Measurements from ENCODE around the gene RPS26.
"Not testable (repeated sequence)": the region's sequence is repeated elsewhere in the genome, so short reads cannot be mapped to it uniquely, and the experiment has no call there.

The RPS26 gene

DNA sequence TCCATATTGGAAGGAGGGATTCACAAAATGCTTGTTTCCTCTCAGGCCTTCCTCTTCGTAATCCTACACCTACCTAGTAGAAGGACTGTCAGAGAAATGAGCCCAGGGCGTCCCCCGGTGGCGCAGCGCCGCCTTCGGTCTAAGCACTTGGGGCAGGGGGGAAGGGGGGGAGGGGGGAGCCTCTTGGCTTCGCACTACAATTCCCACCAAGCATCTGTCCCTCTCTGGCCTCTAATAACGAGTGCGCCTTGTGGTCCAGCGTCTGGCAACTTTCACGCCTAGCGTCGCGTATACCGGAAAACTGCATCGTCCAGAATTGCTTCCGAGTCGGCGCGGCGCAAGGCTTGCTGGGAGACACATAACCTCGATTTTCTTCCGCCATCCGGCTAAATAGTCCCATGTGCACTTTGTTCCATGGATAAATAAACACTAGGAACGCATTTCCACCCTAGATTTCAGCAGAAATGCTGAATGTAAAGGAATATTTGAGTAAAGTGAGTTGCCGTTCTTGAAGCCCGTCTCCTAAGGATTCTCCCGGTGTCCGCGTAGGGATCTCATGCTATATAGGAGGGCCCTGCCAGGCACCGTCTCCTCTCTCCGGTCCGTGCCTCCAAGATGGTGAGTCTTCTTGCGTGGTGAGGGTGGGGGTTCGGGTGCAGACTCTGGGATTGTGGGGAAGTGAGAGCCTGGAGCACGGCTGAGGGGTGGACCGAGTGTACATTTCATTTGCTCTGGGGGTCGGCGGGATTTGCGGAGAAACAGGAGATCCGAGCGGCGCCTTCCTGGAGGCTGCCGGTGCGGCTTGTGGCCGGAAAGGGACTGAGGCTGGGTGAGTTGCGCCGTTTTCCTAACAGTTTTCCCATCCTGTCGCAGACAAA, at the start of gene RPS26:
RPS26 (plus strand) TSS at position 367 of the 878 bp plus-strand sequence; CDS start at position 616, 249 bp downstream.
- DNase-seq: peak; percentile 99

GRCh38 chr12:55993230-55993853, 48.4 kb upstream of the RPS26 start:
- DNase-seq: no peak

- no peak for DNase-seq
These were observed 46.4 kb upstream of the RPS26 start for GRCh38 chr12:55995366-55995765.

DNA sequence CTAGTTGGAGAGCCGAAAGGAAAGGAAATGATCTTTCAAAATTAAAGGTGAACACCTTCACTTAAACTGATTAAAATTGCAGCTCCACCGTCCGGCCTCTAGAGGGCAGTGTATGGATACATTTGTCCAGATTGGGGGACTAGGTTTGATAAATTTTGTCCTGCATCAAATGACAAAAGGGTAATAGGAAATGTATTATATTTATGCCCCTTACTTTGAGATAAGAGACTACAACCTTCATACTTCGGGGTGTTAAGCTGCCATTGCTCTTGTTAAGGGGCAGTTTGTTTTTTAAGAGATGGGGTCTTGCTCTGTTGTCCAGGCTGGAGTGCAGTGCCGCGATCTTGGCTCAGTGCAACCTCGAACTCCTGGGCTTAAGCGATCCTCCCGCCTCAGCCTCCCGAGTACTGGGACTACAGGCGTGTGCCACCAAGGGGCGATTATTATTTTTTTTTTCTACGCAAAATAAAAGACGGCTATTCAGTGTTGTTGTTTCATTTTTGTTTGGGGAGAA, 45.5 kb upstream of the RPS26 start:
- peak; percentile 73 for DNase-seq

DNA sequence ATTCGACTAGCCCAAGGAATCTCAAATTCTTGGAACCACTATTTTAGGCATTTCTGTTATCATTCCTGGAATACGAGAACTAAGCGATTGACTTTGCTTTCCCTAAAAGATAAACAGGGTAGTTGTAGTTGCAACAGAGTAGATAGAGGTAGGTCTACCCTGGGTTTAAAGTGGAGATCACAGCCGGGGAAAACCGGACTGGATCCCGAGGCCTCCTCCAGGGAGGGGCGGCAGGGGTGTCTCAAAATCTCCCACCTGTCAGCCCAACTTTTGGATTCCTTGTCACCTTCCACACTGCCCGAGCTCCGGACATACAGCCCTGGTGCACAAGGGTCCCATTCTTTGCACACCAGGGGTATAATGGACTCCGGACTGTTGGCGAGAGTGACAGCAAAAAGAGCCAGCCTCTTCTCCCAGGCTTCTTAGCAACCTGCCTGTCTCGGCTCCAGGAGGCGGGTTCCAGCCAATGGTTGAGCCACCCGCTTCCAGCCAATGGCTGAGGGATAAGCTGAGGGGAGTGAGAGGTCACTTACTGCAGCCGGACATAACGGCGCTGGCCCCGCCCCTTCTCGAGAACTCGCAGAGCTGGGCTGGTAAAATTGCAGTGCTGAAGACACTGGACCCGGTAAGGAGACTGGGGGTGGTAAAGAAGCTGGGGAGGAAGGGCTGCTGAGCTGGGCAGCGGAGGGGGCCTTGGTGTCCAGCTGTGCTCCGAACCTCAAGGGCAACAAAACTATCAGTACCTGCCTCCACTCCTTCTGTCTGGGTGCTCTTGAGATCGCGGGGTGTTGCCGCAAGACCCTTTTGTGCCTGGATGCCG, 44.8 kb upstream of the RPS26 start, which contains the start of gene SUOX:
SUOX (plus strand) TSS at position 562 of the 820 bp plus-strand sequence. CDS start 4,946 bp downstream, outside the sequence.
- peak; percentile 96 for DNase-seq

DNA sequence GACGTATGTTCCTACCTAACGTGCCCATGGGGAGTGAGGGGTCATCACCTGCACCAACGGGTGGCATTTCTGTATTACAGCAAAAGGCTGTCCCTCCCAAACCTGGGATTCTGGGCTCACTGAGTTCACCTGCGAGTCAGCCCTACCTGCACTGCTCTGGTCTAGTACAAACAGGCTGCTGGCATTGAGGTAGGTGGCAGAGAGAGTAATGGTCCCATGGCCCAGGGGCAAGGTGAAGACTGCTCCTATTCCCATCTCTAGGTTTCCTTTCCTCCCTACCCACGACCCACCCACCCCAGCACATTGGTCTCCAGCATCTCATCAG, 44.2 kb upstream of the RPS26 start:
- peak; percentile 11 for DNase-seq

GRCh38 chr12:55999522-55999921, 42.2 kb upstream of the RPS26 start:
- DNase-seq: not testable (repeated sequence)

- DNase-seq: not testable (repeated sequence)
These were observed 41.6 kb upstream of the RPS26 start for GRCh38 chr12:55999999-56000540.

- DNase-seq: no peak
These were observed 40.1 kb upstream of the RPS26 start for GRCh38 chr12:56001487-56002100.

- not testable (repeated sequence) for DNase-seq
These were observed 38.3 kb upstream of the RPS26 start for GRCh38 chr12:56003376-56003775.

DNA sequence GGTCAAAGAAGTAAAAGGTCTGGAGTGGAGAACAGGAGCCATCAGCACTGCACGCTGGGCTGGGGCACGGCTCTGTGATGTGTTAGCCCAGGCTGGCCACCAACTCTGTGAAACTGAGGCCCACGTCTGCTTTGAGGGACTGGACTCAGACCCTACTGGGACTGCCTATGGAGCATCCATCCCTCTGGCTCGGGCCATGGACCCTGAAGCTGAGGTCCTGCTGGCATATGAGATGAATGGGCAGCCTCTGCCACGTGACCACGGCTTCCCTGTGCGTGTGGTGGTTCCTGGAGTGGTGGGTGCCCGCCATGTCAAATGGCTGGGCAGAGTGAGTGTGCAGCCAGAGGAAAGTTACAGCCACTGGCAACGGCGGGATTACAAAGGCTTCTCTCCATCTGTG, 37.5 kb upstream of the RPS26 start:
- no peak for DNase-seq

DNA sequence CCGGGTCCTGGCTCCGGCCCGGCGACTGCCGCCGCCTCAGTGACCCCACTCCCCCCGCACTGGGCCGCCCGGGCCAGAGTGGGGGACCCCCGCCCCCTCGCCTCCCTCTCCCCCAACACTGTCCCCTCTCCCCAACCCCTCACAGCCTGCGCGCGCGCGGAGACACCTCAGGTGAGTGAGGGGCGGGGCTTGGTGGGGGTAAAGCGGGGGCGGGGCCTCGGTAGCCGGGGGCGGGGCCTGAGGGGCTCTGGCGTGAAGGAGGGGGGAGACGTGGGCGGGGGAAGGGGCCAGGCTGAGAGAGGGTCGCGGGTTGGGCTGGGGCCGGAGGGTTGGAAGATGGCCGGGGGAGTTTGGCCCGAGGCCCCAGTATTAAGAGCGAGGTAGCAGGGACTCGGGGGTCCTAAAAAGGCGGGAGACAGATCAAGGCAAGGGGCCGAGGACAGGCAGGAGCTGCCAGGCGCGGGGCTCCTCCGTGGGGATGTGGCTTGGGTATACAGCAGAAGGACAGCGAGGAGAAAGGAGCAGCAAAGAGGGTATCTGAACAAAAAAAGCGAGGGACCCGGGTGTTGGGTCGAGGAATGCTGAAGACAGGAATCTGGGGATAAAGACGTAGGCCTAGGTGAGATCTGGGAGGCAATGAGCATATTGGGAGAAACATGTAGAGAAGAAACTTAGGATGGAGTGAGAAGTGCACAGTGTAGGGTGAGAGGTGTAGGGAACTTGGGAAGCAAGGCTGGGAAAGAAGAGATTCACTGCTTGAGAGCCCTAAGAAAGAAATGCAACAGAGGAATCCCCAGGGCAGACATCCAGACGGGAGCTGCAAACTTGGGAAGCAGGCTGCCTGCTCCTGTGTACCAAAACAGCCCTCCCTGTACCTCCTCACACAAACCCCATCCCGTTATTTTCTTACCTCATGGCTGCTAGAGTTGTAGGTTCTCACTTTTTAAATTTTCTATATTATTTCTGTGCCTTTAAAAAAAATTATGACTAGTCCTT, 33.9 kb upstream of the RPS26 start:
- DNase-seq: peak; percentile 71

GRCh38 chr12:56010111-56010570, 31.6 kb upstream of the RPS26 start:
- DNase-seq: no peak

DNA sequence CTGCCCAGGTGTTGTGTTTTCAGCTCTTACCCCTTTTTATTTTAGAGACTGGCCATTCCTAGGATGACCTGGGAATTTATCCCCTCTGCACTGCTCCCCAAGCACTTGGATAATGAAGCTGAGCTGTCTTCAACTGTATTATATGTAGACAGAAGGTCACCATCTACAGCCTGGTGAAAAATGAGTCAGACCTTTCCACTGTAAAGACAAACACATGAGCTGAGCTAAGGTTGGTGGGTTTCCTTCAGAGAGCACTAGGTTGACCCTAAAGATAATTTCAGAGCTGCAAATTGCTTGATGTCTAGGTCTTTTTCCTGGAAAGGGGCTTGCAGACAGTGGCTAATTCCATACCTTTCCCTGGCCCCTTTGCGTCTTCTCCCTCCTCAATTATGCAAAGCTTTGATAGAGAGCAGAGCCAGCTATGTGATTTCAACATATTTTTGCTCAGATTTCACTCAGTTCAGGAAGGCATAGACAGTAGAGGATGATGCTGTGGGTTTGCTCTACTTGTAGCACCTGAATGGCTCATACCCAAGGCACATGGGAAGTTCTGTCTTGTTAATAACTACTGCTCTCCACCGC, 30.1 kb upstream of the RPS26 start:
- no peak for DNase-seq

GRCh38 chr12:56013482-56013881, 28.2 kb upstream of the RPS26 start:
- no peak for DNase-seq

DNA sequence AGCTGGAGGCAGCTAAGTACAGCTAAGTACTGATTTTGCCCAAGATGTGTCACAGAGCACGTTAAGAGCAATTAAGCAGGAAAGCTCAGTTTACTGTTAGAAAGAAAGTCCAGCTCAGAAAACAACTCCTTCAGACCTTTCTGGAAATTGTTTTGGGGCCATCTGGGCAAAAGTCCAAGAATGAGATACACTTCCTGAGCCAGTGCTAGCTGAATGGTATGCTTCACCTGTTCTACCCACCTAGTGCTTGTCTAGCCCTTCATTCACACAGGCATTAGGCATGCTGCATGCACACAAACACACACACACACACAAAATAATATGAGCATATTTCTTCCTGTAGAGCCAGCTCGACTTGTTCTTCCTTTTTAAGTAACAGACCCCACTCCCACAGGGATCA, 27.5 kb upstream of the RPS26 start:
- DNase-seq: peak; percentile 76

DNA sequence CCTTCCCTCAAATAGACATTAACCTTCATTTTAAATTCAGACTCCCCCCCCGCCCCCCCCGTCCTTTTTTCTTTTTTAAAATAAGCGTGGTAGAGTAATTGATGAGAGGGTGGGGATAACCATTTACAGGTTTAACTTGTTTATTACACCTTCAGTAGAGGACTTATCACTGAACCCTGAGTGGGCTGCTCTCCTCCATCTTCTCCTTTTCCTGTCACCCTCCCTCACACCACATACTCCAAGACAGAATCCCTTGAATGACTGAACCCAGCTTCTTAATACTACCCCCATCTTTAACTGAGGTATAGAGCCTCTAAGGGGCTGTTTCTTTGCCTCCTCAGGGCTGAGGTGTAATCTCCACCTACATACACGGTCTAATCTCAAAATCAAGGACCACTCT, 24.5 kb upstream of the RPS26 start:
- no peak for DNase-seq

DNA sequence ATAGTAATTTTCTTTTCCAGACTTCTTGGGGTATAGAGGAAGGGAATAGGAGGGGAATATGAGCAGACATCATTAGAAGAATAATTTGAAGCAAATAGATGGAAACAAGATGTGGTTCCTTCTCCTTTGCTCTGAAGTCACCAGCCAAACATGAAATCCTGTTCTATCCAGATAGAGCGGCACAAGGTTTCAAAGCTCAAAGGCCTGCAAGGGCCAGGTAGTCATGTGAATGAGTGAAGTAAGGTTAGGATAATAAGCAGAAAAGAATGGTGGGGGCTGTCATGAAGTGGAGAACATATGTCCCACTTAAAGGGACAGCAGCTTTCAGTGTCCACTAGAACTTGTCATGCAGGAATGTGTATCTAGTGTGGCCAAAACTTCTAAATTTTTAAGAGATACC, 23.4 kb upstream of the RPS26 start:
- no peak for DNase-seq

- no peak for DNase-seq
These were observed 21.1 kb upstream of the RPS26 start, which contains the start of gene IKZF4 for GRCh38 chr12:56020423-56021184. TSS of gene IKZF4 (plus strand) at chr12:56021043. CDS start at chr12:56021494, 451 bp downstream.

Data from RPMI8226 (cell line).